ENCODE measurements around the gene CASQ1. TPM values are rescaled to one million over a fixed set of nuclear protein-coding genes. Genes with fewer than 3 reads are reported as not detected.

Gene CASQ1
- total RNA-seq, 4 donors from 2014 or later: 0.48 to 0.69 TPM; not detected in 2

DNA sequence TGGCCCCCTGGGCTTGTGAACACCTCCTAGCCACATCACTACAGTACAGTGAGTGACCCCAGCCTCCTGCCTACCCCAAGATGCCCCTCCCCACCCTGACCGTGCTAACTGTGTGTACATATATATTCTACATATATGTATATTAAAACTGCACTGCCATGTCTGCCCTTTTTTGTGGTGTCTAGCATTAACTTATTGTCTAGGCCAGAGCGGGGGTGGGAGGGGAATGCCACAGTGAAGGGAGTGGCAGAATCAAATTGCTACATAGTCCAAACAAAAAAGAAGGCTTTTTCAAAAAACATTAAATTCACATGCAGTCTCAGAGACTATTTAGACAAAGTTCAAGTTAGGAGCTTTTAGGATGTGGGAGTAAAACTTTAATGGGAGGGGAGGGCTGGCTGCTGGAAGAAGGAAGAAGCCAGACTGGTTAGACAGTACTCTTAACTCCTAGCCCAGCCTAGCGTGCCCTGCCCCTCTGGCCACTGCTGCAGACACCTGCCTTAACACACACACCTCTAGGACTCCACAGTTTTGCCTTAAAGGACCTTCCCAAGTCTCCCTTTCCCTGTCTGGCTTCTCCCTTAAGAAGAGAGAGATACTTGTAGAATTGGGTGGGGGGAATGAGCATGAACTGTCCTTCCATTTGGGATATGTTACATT is 24.2 kb downstream of the CASQ1 start:
- ATAC-seq (ENCODE audit: low FRiP score) (no peak), DNase-seq (ENCODE audit: low spot score) (no peak)
- no peak for TF ChIP-seq CTCF (IDR thresholded peaks at IDR 0.05)

DNA sequence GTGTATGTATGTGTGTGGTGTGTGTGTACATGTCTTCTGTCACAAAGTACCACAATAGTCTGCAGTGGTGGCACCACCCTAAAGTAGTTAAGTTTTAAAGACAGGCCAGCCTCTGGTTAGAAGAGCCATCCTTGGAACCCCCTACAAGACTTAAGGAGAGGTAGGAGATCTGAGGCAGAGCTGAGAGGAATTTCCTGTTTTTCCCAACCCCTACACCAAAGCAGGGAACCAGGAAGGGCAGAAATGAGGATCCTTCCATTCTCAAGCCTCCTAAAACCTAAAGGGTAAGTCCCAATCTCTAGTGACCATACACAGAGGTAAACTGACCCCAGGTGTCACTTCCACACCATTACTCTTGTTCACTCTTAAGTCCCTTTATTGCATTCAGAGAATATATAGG is 25.9 kb downstream of the CASQ1 start:
- DNase-seq (ENCODE audit: low spot score): no peak
- TF ChIP-seq CTCF (IDR thresholded peaks at IDR 0.05): no peak

DNA sequence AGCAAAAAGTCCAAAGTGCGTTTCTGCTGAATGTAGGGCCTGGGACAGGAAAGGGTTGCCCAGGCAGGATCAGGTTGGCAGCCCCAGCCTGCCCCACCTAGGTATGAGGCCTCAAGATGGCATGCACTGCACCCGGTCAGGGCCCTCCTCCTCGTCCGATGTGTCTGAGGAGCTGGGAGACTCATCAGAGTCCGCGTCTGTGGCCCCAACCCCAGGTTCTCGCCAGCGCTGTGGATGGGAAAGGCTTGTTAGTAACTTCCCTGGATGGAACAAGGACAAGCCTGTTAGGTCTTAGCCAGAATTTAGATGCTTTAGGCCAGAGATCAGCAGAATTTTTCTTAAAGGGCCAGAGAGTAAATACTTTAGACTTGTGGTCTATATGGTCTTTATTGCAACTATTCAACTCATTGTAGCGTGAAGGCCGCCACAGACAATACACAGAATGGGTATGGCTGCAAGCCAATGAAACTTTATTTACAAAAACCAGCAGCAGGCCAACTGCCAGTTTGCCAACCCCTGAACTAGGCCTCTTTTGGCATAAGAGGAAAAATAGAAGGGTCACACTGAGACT is 27.2 kb downstream of the CASQ1 start:
- no peak for TF ChIP-seq CTCF (IDR thresholded peaks at IDR 0.05)
- ATAC-seq (ENCODE audit: low FRiP score): peak; percentile 49
- no peak for DNase-seq (ENCODE audit: low spot score)

More for the DNA sequence above, 25.9 kb downstream of the CASQ1 start:
- no peak for ATAC-seq (ENCODE audit: low FRiP score)

DNA sequence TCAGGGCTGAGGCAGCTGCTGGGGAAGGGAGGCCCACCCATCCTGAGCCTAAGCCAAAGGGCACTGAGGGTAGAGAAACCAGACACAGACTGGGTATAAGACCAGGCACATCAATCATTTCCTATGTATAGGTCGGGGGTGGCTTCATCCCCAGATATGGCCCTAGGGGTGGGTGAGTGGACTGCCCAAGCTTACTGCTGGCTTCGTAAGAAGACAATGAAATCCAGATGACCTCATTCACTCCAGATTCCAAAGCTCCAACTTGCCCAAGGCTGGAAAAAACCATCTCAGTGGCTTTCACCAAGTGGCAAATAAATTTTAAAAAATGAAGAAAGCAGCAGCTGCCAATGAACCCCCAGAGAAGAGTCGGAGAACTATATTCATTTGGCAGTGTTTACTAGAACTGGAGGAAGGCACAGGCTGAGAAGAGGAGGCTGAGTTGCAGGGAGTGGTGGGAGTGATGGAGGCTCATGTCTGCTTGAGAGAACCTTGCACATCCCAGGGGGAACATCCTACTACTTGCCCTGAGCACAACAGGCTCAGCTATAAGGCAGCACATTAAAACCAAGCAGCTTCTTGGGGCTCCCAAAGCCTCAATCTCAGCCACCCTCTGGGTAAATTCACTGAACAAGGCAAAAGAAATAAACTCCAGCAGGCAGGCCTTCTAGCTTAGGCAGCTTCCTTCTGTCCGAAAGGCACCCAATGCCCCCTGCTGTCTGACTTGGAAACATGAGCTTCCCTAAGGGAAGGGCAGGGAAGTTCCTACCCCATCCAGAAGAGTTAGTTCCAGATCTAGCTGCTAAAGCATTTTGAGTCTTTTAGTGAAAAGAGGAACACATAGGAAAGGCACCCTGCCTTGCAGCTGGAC is 28.9 kb downstream of the CASQ1 start:
- DNase-seq (ENCODE audit: low spot score) (no peak), ATAC-seq (ENCODE audit: low FRiP score) (peak; percentile 61)
- no peak for TF ChIP-seq CTCF (IDR thresholded peaks at IDR 0.05)

DNA sequence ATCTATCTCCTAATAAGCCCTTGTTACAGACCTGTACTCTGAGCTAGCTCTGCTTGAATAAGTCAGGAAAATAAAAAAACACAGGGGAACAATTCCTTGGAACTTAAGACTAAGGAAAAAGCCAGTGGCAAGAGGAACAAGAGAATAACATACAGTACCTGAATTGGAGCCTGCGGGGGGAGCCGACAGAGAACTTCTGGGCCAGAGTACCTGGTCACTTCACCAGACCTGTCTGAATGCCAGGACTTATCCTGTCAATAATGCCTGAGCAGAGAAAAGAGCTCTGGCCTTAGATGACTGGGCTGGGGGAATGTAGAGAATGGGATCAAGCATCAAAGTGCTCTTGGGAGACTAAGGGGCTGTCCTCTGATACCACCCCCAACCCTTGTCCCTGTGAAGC is 29.9 kb downstream of the CASQ1 start:
- TF ChIP-seq CTCF (IDR thresholded peaks at IDR 0.05): no peak
- DNase-seq (ENCODE audit: low spot score) (no peak), ATAC-seq (ENCODE audit: low FRiP score) (no peak)

GRCh38 chr1:160221089-160221488 is 30.7 kb downstream of the CASQ1 start:
- no peak for TF ChIP-seq CTCF (IDR thresholded peaks at IDR 0.05)
- DNase-seq (ENCODE audit: low spot score): no peak
- no peak for ATAC-seq (ENCODE audit: low FRiP score)

All from omental fat pad (tissue), 4 donors.